Neural crest cell (in vitro differentiated cells): ENCODE results near the gene TMEM106A. TPM values are rescaled to one million over a fixed set of nuclear protein-coding genes. Genes with fewer than 3 reads are reported as not detected.

Source experiments
- total RNA-seq: library from RNA; stranded (reverse); gene quantifications from 2 replicates; pipeline ENCODE4 v1.2.1, GENCODE V29; 2021

The TMEM106A gene
- total RNA-seq, 1 donor from 2014 or later: 5.8 TPM

Other genes with a start within 250 kb of the TMEM106A start
- gene AARSD1, start 247.4 kb upstream of the TMEM106A start, total RNA-seq: 61.6 and 65.6 TPM in 2 replicates
- gene PTGES3L, start 231.8 kb upstream of the TMEM106A start, total RNA-seq: 3.4 and 3.5 TPM in 2 replicates
- gene RUNDC1, start 231.3 kb upstream of the TMEM106A start, total RNA-seq: 15.9 and 16.5 TPM in 2 replicates
- gene RPL27, start 213.5 kb upstream of the TMEM106A start, total RNA-seq: 1,045 and 1,183 TPM in 2 replicates
- 0.91 and 1.3 TPM in 2 replicates for gene IFI35, start 205.1 kb upstream of the TMEM106A start, total RNA-seq
- gene VAT1, start 189.5 kb upstream of the TMEM106A start, total RNA-seq: 112 and 115 TPM in 2 replicates
- 15.3 and 17.8 TPM in 2 replicates for gene RND2, start 186.6 kb upstream of the TMEM106A start, total RNA-seq
- gene BRCA1, start 86.5 kb upstream of the TMEM106A start, total RNA-seq: 62.4 and 64.7 TPM in 2 replicates
- 33.2 and 33.7 TPM in 2 replicates for gene NBR1, start 40.7 kb upstream of the TMEM106A start, total RNA-seq
- not detected in 2 replicates for gene CCDC200, start 16.7 kb downstream of the TMEM106A start, total RNA-seq
- gene RNU2-1, start 22.1 kb downstream of the TMEM106A start, total RNA-seq: 6,904 and 8,313 TPM in 2 replicates
- gene ARL4D, start 187.1 kb downstream of the TMEM106A start, total RNA-seq: 13.8 and 14.2 TPM in 2 replicates